ENCODE data around the gene CARHSP1.
"Not testable (repeated sequence)": the region's sequence is repeated elsewhere in the genome, so short reads cannot be mapped to it uniquely, and the experiment has no call there.

CARHSP1 gene

DNA sequence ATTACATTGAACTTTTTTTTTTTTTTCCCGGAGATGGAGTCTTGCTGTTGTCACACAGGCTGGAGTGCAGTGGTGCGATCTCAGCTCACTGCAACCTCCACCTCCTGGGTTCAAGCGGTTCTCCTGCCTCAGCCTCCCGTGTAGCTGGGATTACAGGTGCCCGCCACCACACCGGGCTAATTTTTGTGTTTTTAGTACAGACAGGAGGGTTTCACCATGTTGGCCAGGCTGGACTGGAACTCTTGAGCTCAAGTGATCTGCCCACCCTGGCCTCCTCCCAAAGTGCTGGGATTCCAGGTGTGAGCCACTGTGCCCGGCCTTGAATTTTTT is 5.0 kb upstream of the CARHSP1 start:
- not testable (repeated sequence) for DNase-seq (ENCODE audit: insufficient read length, low spot score); FAIRE-seq

DNA sequence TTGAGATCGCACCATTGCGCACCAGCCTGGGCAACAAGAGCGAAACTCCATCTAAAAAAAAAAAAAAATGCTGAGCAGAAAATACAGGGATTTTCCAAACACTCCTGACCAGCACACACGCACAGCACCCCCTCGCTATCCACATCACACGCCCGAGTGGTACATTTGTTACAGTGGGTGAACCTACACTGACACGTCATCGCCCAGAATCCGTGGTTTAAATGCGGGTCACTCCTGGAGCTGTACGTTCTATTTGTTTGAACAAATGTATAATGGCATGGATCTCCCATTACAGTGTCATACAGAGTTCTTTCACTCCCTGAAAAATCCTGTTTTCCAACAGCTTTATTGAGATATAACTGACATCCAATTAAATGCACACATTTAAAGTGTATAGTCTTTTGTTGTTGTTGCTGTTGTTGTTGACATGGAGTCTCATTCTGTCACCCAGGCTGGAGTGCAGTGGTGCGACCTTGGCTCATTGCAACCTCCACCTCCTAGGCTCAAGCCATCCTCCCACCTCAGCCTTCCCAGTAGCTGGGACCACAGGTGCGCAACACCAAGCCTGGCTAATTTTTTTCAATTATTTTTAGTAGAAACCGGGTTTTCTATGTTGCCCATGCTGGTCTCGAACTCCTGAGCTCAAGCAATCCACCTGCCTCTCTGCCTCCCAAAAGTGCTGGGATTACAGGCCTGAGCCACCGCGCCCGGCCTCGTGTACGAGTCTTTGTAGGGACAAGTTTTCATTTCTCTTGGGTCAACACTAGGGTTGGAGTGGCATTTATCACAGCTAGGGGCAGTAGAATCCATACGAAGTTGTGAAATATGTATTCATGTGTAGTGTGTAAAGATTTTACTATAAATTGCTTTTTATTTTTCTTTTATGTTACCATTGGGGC is 4.4 kb upstream of the CARHSP1 start:
- DNase-seq (ENCODE audit: insufficient read length, low spot score): no peak
- FAIRE-seq: no peak

GRCh38 chr16:8872071-8872470 is 3.3 kb upstream of the CARHSP1 start:
- FAIRE-seq (no peak), DNase-seq (ENCODE audit: insufficient read length, low spot score) (no peak)

DNA sequence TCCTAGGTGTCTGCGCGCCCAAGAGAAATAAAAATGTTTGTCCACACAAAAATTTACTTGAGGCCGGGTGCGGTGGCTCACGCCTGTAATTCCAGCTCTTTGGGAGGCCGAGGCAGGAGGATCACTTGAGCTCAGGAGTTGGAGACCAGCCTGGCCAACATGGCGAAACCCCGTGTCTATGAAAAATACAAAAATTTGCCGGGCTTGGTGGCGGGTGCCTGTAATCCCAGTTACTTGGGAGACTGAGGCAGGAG is 1.1 kb upstream of the CARHSP1 start:
- not testable (repeated sequence) for FAIRE-seq; DNase-seq (ENCODE audit: insufficient read length, low spot score)

GRCh38 chr16:8869212-8869987 is 594 bp upstream of the CARHSP1 start:
- no peak for FAIRE-seq
- DNase-seq (ENCODE audit: insufficient read length, low spot score): no peak

- DNase-seq (ENCODE audit: insufficient read length, low spot score) (no peak), FAIRE-seq (no peak)
Observed at GRCh38 chr16:8867932-8868415, 832 bp downstream of the CARHSP1 start.

DNA sequence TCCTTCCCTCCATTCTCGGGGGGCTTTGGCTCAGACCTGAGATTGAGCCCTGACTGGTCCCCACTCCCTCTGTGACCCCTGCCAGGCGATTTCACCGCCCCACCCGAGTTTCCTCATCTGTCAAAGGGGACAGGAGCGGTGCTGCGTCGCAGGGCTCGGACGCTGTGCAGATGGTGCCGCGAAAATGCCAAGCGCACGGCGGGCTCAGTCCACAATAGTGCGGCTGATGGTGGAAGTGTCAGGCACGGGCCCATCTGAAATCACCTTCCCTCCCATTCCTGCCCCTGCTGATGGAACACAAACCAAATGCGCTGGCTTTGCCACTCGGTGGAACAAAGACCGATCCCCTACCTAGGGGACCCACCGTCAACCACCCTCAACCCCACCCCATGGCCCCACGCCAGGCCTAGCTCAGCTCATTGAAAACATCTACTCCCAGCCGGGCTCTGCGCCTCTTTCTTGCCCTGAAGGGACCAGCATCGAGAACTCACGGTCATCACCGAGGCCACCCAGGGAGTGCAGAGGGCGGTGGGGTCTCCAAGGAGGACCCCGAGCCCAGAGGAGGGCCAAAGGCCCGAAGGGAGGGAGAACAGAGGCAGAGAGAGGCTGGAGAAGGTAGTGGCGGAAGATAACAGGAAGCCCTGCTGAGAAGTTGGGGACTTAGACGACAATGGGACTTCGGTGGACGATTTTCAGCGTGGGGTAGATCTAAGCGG is 1.4 kb downstream of the CARHSP1 start:
- DNase-seq (ENCODE audit: insufficient read length, low spot score) (no peak), FAIRE-seq (no peak)

- no peak for DNase-seq (ENCODE audit: insufficient read length, low spot score)
- no peak for FAIRE-seq
Observed at GRCh38 chr16:8866884-8867215, 2.0 kb downstream of the CARHSP1 start.

GRCh38 chr16:8866118-8866883 is 2.5 kb downstream of the CARHSP1 start:
- no peak for DNase-seq (ENCODE audit: insufficient read length, low spot score)
- no peak for FAIRE-seq

DNA sequence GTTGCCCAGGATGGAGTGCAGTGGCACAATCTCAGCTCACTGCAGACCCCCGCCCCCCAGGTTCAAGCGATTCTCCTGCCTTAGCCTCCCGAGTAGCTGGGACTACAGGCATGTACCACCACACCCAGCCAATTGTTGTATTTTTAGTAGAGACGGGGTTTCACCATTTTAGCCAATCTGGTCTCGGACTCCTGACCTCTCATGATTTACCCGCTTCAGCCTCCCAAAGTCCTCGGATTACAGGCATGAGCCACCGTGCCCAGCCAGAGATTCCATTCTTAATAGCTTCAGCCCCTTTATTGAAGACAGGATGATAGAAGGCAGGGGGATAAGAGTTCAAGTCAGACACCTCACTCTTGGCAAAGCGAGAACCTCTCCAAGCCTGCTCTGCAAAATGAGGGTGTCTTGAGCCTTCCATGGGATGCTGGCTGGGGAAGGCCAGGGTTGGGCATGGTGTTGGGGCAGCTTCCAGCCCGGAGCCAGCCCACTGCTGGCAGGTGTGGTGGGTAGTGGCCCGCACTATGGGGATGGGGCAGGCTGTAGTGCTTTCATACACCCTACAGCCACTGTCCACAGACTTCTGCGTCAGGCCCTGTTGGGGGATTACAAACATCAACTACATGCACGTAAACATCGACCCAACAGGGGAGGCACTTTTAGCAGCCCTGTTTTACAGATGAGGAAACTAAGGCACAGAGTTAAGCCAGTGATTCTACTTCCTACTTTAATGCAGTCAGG is 3.5 kb downstream of the CARHSP1 start:
- no peak for DNase-seq (ENCODE audit: insufficient read length, low spot score)
- FAIRE-seq: no peak

DNA sequence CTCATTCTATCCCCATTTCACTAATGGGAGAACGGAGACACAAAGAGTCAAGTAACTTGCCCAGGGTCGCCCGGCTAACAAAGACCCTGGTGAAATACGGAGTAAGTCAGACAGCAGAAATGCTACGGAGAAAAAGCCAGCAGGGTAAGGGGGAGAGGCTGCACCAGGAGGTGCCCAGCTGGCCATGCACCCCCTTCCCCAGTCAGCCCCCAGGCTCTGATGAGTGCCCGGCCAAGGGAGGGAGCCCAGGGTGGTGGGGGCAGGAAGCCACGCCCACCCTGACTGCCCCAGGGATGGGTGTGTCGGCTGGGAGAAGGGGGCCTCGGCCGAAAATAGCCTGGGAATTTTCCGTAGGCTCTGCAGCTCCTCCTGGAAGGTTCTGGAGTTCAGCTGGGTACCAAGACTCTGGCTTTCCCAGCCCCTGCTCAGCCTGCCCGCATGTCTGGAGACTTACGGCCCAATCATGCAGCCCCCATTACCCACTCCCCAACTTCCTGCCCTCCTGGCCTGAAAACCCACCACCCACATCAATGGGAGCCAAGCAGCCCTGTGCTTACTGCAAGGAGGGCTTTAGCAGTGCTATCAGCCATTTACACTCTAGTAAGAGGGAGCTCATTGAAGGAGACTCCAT is 4.2 kb downstream of the CARHSP1 start:
- FAIRE-seq: no peak
- no peak for DNase-seq (ENCODE audit: insufficient read length, low spot score)

GRCh38 chr16:8863594-8864424 is 5.0 kb downstream of the CARHSP1 start:
- FAIRE-seq: peak; percentile 70
- DNase-seq (ENCODE audit: insufficient read length, low spot score): no peak

DNA sequence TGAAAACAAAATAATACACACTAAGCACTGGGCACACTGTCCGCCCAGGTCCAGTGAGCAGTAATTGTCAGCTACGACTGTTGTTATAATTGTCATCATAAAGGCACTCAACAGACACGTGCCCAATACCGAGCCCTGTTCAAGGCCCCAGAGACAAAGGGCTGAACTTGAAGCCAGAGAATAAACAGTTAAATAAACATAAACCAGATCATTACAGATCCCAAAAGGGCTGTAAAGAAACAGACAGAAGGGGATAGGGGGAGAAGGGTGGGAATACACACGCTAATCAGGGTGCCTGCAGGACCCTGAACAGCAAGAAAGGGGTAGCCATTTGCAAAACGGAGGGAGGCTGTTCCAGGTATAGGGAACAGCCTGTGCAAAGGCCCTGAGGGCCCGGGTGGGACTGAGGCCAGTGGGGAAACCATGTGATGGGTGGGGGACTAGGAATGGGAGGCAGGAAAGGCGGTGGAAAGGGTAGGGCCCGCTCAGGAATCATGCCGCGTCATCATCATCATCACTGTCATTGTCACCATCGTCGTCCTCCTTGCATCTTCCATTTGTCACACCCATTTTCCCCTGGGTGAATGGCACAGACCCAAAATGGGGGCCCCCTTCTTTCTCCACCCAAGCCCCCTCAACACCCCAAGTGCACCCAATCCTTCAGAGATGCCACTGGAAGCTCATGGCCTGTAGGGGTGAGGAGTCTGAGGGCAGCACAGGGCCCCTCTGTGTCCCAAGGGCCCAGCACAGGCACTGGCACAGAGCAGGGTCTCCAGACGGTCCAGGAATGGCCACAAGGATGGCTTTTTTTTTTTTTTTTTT is 6.3 kb downstream of the CARHSP1 start:
- FAIRE-seq: no peak
- no peak for DNase-seq (ENCODE audit: insufficient read length, low spot score)

DNA sequence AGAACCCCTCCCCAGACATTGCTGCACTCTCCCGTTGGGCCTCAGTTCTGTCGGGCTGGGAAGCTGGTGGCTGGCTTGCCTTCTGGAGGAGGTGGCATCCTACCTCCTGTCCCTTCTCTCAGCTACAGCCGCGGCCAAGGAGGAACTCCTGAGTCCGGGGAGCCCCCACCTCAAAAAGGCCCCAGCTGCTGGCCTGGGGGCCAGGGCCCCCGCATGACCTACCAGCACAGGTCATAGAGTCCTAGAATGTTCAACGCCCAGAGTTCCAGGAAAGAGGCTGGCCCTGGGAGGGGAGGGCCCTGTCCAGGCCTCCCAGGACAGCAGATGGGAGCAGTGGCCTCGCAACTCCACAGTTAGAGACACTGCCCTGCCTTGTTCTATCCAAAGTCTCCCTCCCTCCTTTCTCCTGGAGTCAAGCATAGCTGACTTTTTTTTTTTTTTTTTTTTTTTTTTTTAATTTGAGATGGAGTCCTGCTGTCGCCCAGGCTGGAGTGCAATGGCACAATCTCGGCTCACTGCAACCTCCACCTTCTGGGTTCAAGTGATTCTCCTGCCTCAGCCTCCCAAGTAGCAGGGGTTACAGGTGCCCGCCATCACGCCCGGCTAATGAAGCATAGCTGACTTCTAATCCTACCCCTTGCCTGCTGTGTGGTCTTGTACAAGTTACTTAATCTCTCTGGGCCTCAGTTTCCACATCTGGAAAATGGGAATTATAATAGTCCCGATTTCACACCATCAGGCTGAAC is 7.1 kb downstream of the CARHSP1 start:
- DNase-seq (ENCODE audit: insufficient read length, low spot score): no peak
- FAIRE-seq: no peak

- DNase-seq (ENCODE audit: insufficient read length, low spot score) (no peak), FAIRE-seq (peak; percentile 28)
Observed at GRCh38 chr16:8859913-8860881, 8.6 kb downstream of the CARHSP1 start.
